Measurements from ENCODE around the gene EXT2.

The EXT2 gene

GRCh38 chr11:44208976-44209603, 113.6 kb downstream of the EXT2 start:
- no peak for DNase-seq

- no peak for DNase-seq
Observed at GRCh38 chr11:44212128-44212527, 116.7 kb downstream of the EXT2 start.

- DNase-seq, result no peak
Observed at GRCh38 chr11:44213148-44213547, 117.7 kb downstream of the EXT2 start.

- no peak for DNase-seq
Observed at GRCh38 chr11:44217432-44217831, 122.0 kb downstream of the EXT2 start.

- no peak for DNase-seq
Observed at GRCh38 chr11:44219830-44220796, 124.6 kb downstream of the EXT2 start.

- DNase-seq, result no peak
Observed at GRCh38 chr11:44221456-44221855, 126.0 kb downstream of the EXT2 start.

GRCh38 chr11:44221992-44222391, 126.5 kb downstream of the EXT2 start:
- DNase-seq, result no peak

GRCh38 chr11:44223238-44223637, 127.8 kb downstream of the EXT2 start:
- DNase-seq, result no peak

GRCh38 chr11:44224867-44225501, 129.5 kb downstream of the EXT2 start:
- no peak for DNase-seq

GRCh38 chr11:44226490-44226889, 131.0 kb downstream of the EXT2 start:
- DNase-seq, result no peak

- no peak for DNase-seq
Observed at GRCh38 chr11:44226945-44227344, 131.5 kb downstream of the EXT2 start.

- no peak for DNase-seq
Observed at GRCh38 chr11:44228379-44228778, 132.9 kb downstream of the EXT2 start.

GRCh38 chr11:44229098-44229497, 133.6 kb downstream of the EXT2 start:
- DNase-seq, result no peak

- no peak for DNase-seq
Observed at GRCh38 chr11:44229624-44230023, 134.1 kb downstream of the EXT2 start.

GRCh38 chr11:44235765-44236201, 140.3 kb downstream of the EXT2 start:
- DNase-seq, result no peak

GRCh38 chr11:44236296-44236695, 140.8 kb downstream of the EXT2 start:
- no peak for DNase-seq

GRCh38 chr11:44237156-44237555, 141.7 kb downstream of the EXT2 start:
- DNase-seq, result no peak

GRCh38 chr11:44241851-44242250, 146.4 kb downstream of the EXT2 start:
- DNase-seq, result no peak

GRCh38 chr11:44243086-44243485, 147.6 kb downstream of the EXT2 start:
- no peak for DNase-seq

GRCh38 chr11:44243595-44244343, 148.3 kb downstream of the EXT2 start:
- DNase-seq, result no peak

- DNase-seq, result no peak
Observed at GRCh38 chr11:44244639-44245310, 149.3 kb downstream of the EXT2 start.

GRCh38 chr11:44246726-44247125, 151.2 kb downstream of the EXT2 start:
- no peak for DNase-seq
